ENCODE results near the gene FUNDC2.

The FUNDC2 gene, protein sequence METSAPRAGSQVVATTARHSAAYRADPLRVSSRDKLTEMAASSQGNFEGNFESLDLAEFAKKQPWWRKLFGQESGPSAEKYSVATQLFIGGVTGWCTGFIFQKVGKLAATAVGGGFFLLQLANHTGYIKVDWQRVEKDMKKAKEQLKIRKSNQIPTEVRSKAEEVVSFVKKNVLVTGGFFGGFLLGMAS

DNA sequence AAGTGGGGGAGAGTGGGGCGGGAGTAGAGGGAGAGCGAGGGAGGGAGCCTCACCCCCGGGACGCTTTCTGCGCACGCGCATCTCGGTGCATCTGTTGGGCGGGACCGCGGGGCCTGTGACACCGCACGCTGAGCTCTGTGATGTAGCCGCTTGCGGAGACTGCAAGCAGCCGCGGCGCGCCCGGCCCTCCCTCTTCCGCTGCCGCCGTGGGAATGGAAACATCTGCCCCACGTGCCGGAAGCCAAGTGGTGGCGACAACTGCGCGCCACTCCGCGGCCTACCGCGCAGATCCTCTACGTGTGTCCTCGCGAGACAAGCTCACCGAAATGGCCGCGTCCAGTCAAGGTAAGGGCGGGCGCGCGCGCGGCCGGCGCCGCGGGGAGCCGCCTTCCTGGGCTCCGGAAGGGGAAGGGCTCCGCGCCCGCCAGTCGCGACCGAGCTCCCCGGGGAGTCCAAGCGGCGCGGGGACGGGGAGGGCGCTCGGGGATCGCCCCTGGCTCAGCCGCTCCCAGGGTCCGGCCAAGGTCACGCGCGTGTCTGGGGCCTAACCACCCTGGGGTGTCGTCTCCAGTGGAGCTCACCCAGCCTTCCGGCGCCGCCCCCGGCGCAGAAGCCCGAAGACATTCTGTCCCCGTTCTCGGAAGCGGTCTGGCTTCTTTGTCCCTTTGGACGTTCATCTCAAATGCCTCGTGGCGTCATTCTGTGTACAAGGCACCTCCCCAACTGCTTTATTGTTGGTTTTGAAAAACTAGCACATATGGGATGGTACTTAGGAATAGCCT is at the start of gene FUNDC2:
Gene FUNDC2 (plus strand): TSS at position 118 of the 782 bp plus-strand sequence. CDS start 95 bp downstream, at position 213.
- peak within 1 kb of the TSS; percentile 83 for H3K27ac ChIP-seq (ENCODE audit: low read depth, low read length)
- H3K9me3 ChIP-seq (ENCODE audit: control insufficient read depth in 5 of 5, low read length in 5 of 5): no peaks in the 10 kb centered on the region
- H3K4me1 ChIP-seq (ENCODE audit: control insufficient read depth in 5 of 5, insufficient read depth in 5 of 5, low read length in 5 of 5): peaks cover 0 to 11% (median 9%) of the 10 kb centered on the region in 5 donors
- H3K9ac ChIP-seq (ENCODE audit: low read length in 5 of 5): peak within 1 kb of the TSS; percentile 16 to 87 (median 74)
- no peaks in the 10 kb centered on the region for H3K27me3 ChIP-seq (ENCODE audit: control insufficient read depth in 5 of 5, insufficient read depth in 4 of 5, low read length in 5 of 5)
- peak within 1 kb of the TSS; percentile 56 to 81 (median 67) for H3K4me3 ChIP-seq (ENCODE audit: low read depth in 1 of 5, low read length in 5 of 5)
- H3K36me3 ChIP-seq (ENCODE audit: control insufficient read depth in 5 of 5, insufficient read depth in 5 of 5, low read length in 5 of 5): no peaks in the 10 kb centered on the region

DNA sequence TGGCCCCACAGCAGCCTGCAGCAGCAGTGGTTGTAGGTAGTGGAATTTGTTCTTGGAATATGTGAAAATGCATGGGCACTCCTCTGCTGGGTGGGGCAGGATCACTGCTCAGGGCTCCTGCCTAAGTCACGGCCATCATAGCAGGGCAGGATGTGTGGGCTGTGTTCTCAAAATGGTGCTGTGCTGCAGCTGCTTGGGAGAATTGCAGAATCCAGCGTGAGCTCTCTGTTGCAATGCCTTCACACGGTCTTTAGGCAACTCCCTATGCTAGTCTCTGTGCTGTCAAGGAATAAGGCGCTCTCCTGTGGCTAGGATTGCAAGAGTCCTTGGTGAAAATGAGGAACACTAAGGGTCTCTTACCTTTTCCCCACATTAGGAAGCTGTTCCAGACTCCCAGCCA is 47.0 kb upstream of the FUNDC2 start:
- Histone ChIP-seq H3K9me3 (ENCODE audit: control insufficient read depth in 5 of 5, low read length in 5 of 5) (no peaks in the 10 kb centered on the region), H3K36me3 (ENCODE audit: control insufficient read depth in 5 of 5, insufficient read depth in 5 of 5, low read length in 5 of 5) (no peaks in the 10 kb centered on the region), H3K27me3 (ENCODE audit: control insufficient read depth in 5 of 5, insufficient read depth in 4 of 5, low read length in 5 of 5) (peaks cover 0 to 5% (median 0%) of the 10 kb centered on the region in 5 donors), H3K4me1 (ENCODE audit: control insufficient read depth in 5 of 5, insufficient read depth in 5 of 5, low read length in 5 of 5) (peaks cover 0 to 9% (median 4%) of the 10 kb centered on the region in 5 donors), H3K9ac (ENCODE audit: low read length in 5 of 5) (no peak overlapping the region), H3K27ac (ENCODE audit: low read depth, low read length) (no peak overlapping the region), H3K4me3 (ENCODE audit: low read depth in 1 of 5, low read length in 5 of 5) (no peak overlapping the region)

DNA sequence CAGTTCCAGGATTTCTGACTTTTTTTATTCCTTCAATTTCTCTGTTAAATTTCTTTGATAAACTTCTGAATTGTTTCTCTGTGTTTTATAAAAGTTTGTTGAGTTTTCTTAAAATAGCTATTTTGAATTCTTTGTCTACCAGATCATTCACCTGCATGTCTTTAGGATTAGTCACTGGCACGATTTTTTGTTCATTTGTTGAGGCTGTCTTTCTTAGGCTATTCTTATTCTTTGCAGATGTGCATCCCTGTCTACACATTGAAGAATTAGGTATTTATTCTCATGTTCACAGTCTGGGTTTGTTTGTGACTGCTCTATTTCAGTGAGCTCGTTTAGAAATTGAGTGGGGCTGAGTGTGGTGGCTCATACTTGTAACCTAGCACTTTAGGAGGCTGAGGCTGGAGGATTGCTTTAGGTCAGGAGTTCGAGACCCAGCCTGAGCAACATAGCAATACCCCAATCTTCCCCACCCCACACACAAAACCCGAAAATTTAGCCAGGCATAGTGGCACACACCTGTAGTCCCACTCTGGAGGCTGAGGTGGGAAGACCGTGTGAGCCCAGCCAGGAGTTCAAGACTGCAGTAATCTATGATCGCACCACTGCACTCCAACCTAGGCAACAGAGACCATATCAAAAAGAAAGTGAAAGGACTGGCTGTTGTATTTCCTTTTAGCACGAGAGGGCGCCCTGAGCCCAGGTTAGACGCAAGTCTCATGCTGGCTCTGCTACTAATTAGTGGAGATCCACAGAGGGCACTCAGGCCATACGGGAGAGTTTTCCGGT is 46.1 kb upstream of the FUNDC2 start:
- peaks cover 0 to 5% (median 0%) of the 10 kb centered on the region in 5 donors for H3K27me3 ChIP-seq (ENCODE audit: control insufficient read depth in 5 of 5, insufficient read depth in 4 of 5, low read length in 5 of 5)
- H3K9me3 ChIP-seq (ENCODE audit: control insufficient read depth in 5 of 5, low read length in 5 of 5): no peaks in the 10 kb centered on the region
- H3K4me3 ChIP-seq (ENCODE audit: low read depth in 1 of 5, low read length in 5 of 5): peak overlapping the region; percentile 43 to 78 (median 65)
- no peaks in the 10 kb centered on the region for H3K36me3 ChIP-seq (ENCODE audit: control insufficient read depth in 5 of 5, insufficient read depth in 5 of 5, low read length in 5 of 5)
- H3K27ac ChIP-seq (ENCODE audit: low read depth, low read length): no peak overlapping the region
- H3K4me1 ChIP-seq (ENCODE audit: control insufficient read depth in 5 of 5, insufficient read depth in 5 of 5, low read length in 5 of 5): peaks cover 0 to 9% (median 4%) of the 10 kb centered on the region in 5 donors
- H3K9ac ChIP-seq (ENCODE audit: low read length in 5 of 5): peak overlapping the region in 1 of 5 donors; percentile 48

DNA sequence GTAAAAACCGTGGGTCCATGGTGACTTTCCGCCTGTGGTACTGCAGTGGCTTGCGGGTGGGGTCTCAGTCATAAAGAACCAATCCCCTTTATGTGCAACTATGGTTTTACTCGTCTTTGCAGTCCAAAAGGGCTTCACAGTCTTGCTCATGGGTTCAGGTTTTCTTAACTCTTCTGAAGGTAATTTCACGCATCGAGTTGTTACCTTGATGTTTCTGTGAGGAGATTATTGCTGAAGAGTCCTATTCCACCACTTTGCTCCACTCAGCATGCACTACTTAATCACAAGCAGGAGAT is 45.6 kb upstream of the FUNDC2 start:
- H3K4me3 ChIP-seq (ENCODE audit: low read depth in 1 of 5, low read length in 5 of 5): peak overlapping the region in 4 of 5 donors; percentile 54 to 78 (median 66)
- H3K9ac ChIP-seq (ENCODE audit: low read length in 5 of 5): peak overlapping the region in 1 of 5 donors; percentile 48
- H3K27me3 ChIP-seq (ENCODE audit: control insufficient read depth in 5 of 5, insufficient read depth in 4 of 5, low read length in 5 of 5): peaks cover 0 to 5% (median 0%) of the 10 kb centered on the region in 5 donors
- H3K9me3 ChIP-seq (ENCODE audit: control insufficient read depth in 5 of 5, low read length in 5 of 5): no peaks in the 10 kb centered on the region
- no peak overlapping the region for H3K27ac ChIP-seq (ENCODE audit: low read depth, low read length)
- H3K36me3 ChIP-seq (ENCODE audit: control insufficient read depth in 5 of 5, insufficient read depth in 5 of 5, low read length in 5 of 5): no peaks in the 10 kb centered on the region
- peaks cover 0 to 9% (median 4%) of the 10 kb centered on the region in 5 donors for H3K4me1 ChIP-seq (ENCODE audit: control insufficient read depth in 5 of 5, insufficient read depth in 5 of 5, low read length in 5 of 5)

DNA sequence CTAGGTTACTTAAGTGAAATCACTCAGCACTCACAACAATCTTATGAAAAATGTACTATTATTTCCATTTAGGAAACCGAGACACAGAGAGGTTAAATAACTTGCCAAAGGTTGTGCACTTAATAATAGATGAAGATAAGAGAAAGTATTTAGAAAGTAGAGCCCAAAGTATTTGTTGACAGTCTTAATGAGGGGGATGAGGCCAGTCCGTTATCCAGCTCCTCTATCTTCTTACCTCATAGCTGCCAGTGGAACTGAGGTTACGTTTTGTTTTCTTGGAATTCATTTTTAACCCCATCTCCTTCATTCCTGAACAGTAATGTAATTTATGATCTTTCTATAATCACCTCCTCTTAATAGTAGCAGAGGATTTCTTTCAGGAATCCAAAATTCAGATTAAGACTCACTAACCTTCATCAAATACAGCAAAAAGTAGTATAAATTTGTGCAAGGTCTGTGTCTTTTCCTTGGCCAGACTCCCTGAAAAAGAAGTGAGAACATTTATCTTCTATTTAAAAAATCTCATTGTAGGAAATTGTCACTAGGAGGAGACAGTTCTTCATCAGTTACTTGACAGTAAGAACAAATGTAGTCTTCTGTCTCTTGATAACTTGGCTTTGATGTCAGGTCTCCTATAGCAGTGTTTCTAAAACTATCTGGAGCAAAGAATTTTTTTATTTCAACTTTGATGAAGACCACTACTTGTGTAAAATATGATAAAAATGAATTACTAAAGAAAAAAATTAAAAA is 39.6 kb upstream of the FUNDC2 start:
- H3K27me3 ChIP-seq (ENCODE audit: control insufficient read depth in 5 of 5, insufficient read depth in 4 of 5, low read length in 5 of 5): no peaks in the 10 kb centered on the region
- no peak overlapping the region for H3K4me3 ChIP-seq (ENCODE audit: low read depth in 1 of 5, low read length in 5 of 5)
- no peaks in the 10 kb centered on the region for H3K36me3 ChIP-seq (ENCODE audit: control insufficient read depth in 5 of 5, insufficient read depth in 5 of 5, low read length in 5 of 5)
- no peak overlapping the region for H3K9ac ChIP-seq (ENCODE audit: low read length in 5 of 5)
- H3K4me1 ChIP-seq (ENCODE audit: control insufficient read depth in 5 of 5, insufficient read depth in 5 of 5, low read length in 5 of 5): no peaks in the 10 kb centered on the region
- no peak overlapping the region for H3K27ac ChIP-seq (ENCODE audit: low read depth, low read length)
- H3K9me3 ChIP-seq (ENCODE audit: control insufficient read depth in 5 of 5, low read length in 5 of 5): no peaks in the 10 kb centered on the region

DNA sequence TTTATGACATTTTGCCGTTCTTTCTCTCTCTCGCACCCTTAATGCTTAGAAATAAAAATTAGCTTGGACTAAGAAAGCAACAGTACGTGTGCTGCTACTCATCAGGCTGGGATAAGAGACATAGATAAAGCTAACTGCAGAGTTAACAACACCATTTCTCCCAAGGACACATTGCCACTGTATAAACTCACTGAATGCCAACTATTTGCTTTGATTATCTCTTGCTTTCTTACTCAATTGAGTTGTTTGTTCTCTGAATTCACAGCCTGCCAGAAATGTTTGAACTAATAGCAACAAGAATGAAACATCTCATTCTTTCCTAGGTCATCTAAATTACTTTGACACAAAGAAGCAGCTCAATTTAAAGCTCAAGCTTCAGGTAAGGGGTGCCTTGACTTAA is 38.7 kb upstream of the FUNDC2 start:
- Histone ChIP-seq H3K9ac (ENCODE audit: low read length in 5 of 5) (no peak overlapping the region), H3K27ac (ENCODE audit: low read depth, low read length) (no peak overlapping the region), H3K9me3 (ENCODE audit: control insufficient read depth in 5 of 5, low read length in 5 of 5) (no peaks in the 10 kb centered on the region), H3K4me1 (ENCODE audit: control insufficient read depth in 5 of 5, insufficient read depth in 5 of 5, low read length in 5 of 5) (no peaks in the 10 kb centered on the region), H3K4me3 (ENCODE audit: low read depth in 1 of 5, low read length in 5 of 5) (no peak overlapping the region), H3K36me3 (ENCODE audit: control insufficient read depth in 5 of 5, insufficient read depth in 5 of 5, low read length in 5 of 5) (no peaks in the 10 kb centered on the region), H3K27me3 (ENCODE audit: control insufficient read depth in 5 of 5, insufficient read depth in 4 of 5, low read length in 5 of 5) (no peaks in the 10 kb centered on the region)

DNA sequence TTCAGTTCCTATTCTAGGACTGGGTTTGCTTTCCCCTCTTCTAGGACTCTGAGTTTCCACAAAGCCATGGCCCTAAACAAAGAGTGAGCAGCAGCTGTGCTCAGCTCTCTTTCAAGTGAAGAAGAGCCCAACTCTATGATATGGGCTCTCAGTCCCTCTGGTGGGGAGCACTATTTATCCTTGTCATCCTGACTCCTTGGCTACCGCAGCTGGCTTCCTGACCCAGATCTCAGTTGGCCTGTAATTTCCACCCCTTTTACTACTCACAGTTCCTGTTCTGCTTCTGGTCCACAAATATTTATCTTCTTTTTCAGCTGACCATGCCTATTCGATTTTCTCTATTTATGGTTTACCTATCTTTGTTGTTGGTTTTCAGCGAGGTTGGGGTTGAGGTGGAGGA is 37.9 kb upstream of the FUNDC2 start:
- no peak overlapping the region for H3K4me3 ChIP-seq (ENCODE audit: low read depth in 1 of 5, low read length in 5 of 5)
- H3K4me1 ChIP-seq (ENCODE audit: control insufficient read depth in 5 of 5, insufficient read depth in 5 of 5, low read length in 5 of 5): no peaks in the 10 kb centered on the region
- H3K9ac ChIP-seq (ENCODE audit: low read length in 5 of 5): no peak overlapping the region
- H3K27me3 ChIP-seq (ENCODE audit: control insufficient read depth in 5 of 5, insufficient read depth in 4 of 5, low read length in 5 of 5): no peaks in the 10 kb centered on the region
- H3K9me3 ChIP-seq (ENCODE audit: control insufficient read depth in 5 of 5, low read length in 5 of 5): no peaks in the 10 kb centered on the region
- no peaks in the 10 kb centered on the region for H3K36me3 ChIP-seq (ENCODE audit: control insufficient read depth in 5 of 5, insufficient read depth in 5 of 5, low read length in 5 of 5)
- no peak overlapping the region for H3K27ac ChIP-seq (ENCODE audit: low read depth, low read length)

DNA sequence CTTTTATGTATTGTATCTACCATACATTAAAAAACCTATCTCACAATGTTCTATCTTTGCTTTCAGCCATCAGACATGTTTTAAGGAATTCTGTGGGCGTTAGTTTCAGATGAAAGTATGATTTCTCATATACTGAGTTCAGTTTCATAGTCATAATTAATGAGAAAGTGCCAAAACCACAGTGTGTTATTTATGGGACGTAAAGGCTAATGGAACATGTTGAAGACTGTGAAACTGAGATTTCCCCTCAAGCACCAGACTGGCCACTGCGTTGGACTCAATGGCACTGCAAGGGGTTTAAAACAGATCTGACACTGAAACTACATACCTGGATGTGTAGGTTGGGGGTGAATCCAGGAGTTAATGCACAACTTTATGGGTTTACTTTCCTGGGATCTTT is 36.1 kb upstream of the FUNDC2 start:
- H3K36me3 ChIP-seq (ENCODE audit: control insufficient read depth in 5 of 5, insufficient read depth in 5 of 5, low read length in 5 of 5): no peaks in the 10 kb centered on the region
- H3K9me3 ChIP-seq (ENCODE audit: control insufficient read depth in 5 of 5, low read length in 5 of 5): no peaks in the 10 kb centered on the region
- H3K4me1 ChIP-seq (ENCODE audit: control insufficient read depth in 5 of 5, insufficient read depth in 5 of 5, low read length in 5 of 5): no peaks in the 10 kb centered on the region
- no peaks in the 10 kb centered on the region for H3K27me3 ChIP-seq (ENCODE audit: control insufficient read depth in 5 of 5, insufficient read depth in 4 of 5, low read length in 5 of 5)
- no peak overlapping the region for H3K27ac ChIP-seq (ENCODE audit: low read depth, low read length)
- no peak overlapping the region for H3K9ac ChIP-seq (ENCODE audit: low read length in 5 of 5)
- H3K4me3 ChIP-seq (ENCODE audit: low read depth in 1 of 5, low read length in 5 of 5): no peak overlapping the region

DNA sequence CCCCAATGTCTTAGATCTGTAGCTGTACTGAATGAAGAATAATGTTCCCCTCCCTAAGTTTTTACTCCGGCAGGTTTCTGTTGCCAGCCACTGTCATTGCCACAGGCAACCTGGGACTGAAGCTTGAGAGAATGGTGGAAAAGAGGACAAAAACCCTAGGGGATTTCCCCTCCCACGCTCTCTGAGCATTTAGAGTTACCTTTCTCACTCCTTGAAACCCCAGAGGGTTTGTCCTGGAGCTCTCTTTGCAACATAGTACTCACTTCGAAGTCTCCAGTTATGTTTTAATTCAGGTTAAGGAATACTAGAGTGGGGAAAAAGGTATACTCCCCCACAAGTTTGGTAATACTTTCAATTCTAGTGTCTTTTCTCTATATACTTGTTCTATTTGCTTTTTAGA is 35.6 kb upstream of the FUNDC2 start:
- Histone ChIP-seq H3K9me3 (ENCODE audit: control insufficient read depth in 5 of 5, low read length in 5 of 5) (no peaks in the 10 kb centered on the region), H3K36me3 (ENCODE audit: control insufficient read depth in 5 of 5, insufficient read depth in 5 of 5, low read length in 5 of 5) (no peaks in the 10 kb centered on the region), H3K9ac (ENCODE audit: low read length in 5 of 5) (no peak overlapping the region), H3K4me3 (ENCODE audit: low read depth in 1 of 5, low read length in 5 of 5) (no peak overlapping the region), H3K4me1 (ENCODE audit: control insufficient read depth in 5 of 5, insufficient read depth in 5 of 5, low read length in 5 of 5) (no peaks in the 10 kb centered on the region), H3K27ac (ENCODE audit: low read depth, low read length) (no peak overlapping the region), H3K27me3 (ENCODE audit: control insufficient read depth in 5 of 5, insufficient read depth in 4 of 5, low read length in 5 of 5) (no peaks in the 10 kb centered on the region)

Data from subcutaneous abdominal adipose tissue (tissue), 5 donors.